Measurements from ENCODE around the gene NFIB.

- no peak for TF ChIP-seq ZNF513 (CRISPR knock-in tag; conservative IDR thresholded peaks at IDR 0.05)
- TF ChIP-seq RBM39 (IDR thresholded peaks at IDR 0.05; ENCODE audit: low read depth, low read length, poor library complexity, severe bottlenecking), result no peak
- no peak for TF ChIP-seq ZBTB46 (CRISPR knock-in tag; IDR thresholded peaks at IDR 0.05; ENCODE audit: borderline replicate concordance)
- TF ChIP-seq SMC3 (IDR thresholded peaks at IDR 0.05; ENCODE audit: low read length), result no peak
- TF ChIP-seq ZFY (CRISPR knock-in tag; IDR thresholded peaks at IDR 0.05), result no peak
- TF ChIP-seq HOXA3 (CRISPR knock-in tag; IDR thresholded peaks at IDR 0.05), result no peak
These were observed 182.4 kb downstream of the NFIB start for GRCh38 chr9:14131356-14132088.

Data from HepG2 (cell line).